ENCODE data around the gene CLCN3. TPM values are rescaled to one million over a fixed set of nuclear protein-coding genes. Genes with fewer than 3 reads are reported as not detected.

The CLCN3 gene
- total RNA-seq, 4 donors from 2014 or later = 28.8 to 45.4 (median 37.7) TPM

DNA sequence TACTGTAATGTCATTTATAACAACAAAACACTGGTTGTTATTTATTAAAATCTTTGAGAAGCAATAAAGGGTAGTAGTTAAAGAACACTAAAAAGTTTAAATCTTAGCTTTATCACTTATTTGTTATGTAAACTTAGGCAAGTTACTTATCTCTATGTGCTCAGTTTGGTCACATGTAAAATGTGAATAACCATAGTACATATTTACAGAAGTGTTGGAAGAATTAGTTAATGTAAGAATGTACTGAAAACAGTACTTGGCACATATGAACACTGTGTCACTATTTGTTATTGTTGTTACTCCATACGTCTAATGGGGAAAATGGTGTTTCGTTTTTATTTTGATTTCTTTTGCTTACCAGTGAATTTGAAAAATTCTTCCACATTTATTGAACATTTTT lies 17.1 kb upstream of the CLCN3 start:
- H3K36me3 ChIP-seq = peaks cover 0 to 44% (median 0%) of the 10 kb centered on the region in 3 donors
- no peak for DNase-seq (ENCODE audit: low spot score in 2 of 2)
- no peaks in the 10 kb centered on the region for H3K9me3 ChIP-seq
- no peak for TF ChIP-seq POLR2A (IDR thresholded peaks at IDR 0.05)
- TF ChIP-seq EP300 (IDR thresholded peaks at IDR 0.05) = no peak
- TF ChIP-seq, protein P1, sequence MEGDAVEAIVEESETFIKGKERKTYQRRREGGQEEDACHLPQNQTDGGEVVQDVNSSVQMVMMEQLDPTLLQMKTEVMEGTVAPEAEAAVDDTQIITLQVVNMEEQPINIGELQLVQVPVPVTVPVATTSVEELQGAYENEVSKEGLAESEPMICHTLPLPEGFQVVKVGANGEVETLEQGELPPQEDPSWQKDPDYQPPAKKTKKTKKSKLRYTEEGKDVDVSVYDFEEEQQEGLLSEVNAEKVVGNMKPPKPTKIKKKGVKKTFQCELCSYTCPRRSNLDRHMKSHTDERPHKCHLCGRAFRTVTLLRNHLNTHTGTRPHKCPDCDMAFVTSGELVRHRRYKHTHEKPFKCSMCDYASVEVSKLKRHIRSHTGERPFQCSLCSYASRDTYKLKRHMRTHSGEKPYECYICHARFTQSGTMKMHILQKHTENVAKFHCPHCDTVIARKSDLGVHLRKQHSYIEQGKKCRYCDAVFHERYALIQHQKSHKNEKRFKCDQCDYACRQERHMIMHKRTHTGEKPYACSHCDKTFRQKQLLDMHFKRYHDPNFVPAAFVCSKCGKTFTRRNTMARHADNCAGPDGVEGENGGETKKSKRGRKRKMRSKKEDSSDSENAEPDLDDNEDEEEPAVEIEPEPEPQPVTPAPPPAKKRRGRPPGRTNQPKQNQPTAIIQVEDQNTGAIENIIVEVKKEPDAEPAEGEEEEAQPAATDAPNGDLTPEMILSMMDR (IDR thresholded peaks at IDR 0.05) = no peak
- H3K4me3 ChIP-seq = no peak overlapping the region
- 80% methylated on average over 2 of the region's 2 CpGs for WGBS, 2 donors
- H3K27ac ChIP-seq = peak overlapping the region in 1 of 4 donors; percentile 87
- H3K4me1 ChIP-seq = peaks cover 0 to 29% (median 3%) of the 10 kb centered on the region in 4 donors
- H3K27me3 ChIP-seq = no peaks in the 10 kb centered on the region

- no peaks in the 10 kb centered on the region for H3K27me3 ChIP-seq
- no peak for DNase-seq (ENCODE audit: low spot score in 2 of 2)
- 5 to 37% methylated on average over 1 of the region's 1 CpG for WGBS, 2 donors
- H3K9me3 ChIP-seq = no peaks in the 10 kb centered on the region
- H3K4me1 ChIP-seq = peaks cover 0 to 32% (median 3%) of the 10 kb centered on the region in 4 donors
- H3K4me3 ChIP-seq = no peak overlapping the region
- H3K36me3 ChIP-seq = peaks cover 0 to 44% (median 0%) of the 10 kb centered on the region in 3 donors
- TF ChIP-seq EP300 (IDR thresholded peaks at IDR 0.05) (no peak), POLR2A (IDR thresholded peaks at IDR 0.05) (no peak)
- TF ChIP-seq, protein P1 (IDR thresholded peaks at IDR 0.05) = no peak
- peak overlapping the region; percentile 3 to 87 (median 48) for H3K27ac ChIP-seq
Measured at GRCh38 chr4:169604131-169604900, 16.1 kb upstream of the CLCN3 start.

GRCh38 chr4:169604903-169605331 lies 15.5 kb upstream of the CLCN3 start:
- no peak for DNase-seq (ENCODE audit: low spot score in 2 of 2)
- Histone ChIP-seq H3K27me3 (no peaks in the 10 kb centered on the region), H3K36me3 (peaks cover 0 to 38% (median 0%) of the 10 kb centered on the region in 3 donors), H3K4me1 (peaks cover 0 to 38% (median 4%) of the 10 kb centered on the region in 4 donors), H3K4me3 (no peak overlapping the region), H3K27ac (peak overlapping the region in 3 of 4 donors; percentile 19 to 87 (median 76)), H3K9me3 (no peaks in the 10 kb centered on the region)
- TF ChIP-seq, protein P1 (IDR thresholded peaks at IDR 0.05) = no peak
- no peak for TF ChIP-seq POLR2A (IDR thresholded peaks at IDR 0.05)
- no peak for TF ChIP-seq EP300 (IDR thresholded peaks at IDR 0.05)
- 83 to 88% methylated on average over 1 of the region's 1 CpG for whole genome bisulfite sequencing, 2 donors

DNA sequence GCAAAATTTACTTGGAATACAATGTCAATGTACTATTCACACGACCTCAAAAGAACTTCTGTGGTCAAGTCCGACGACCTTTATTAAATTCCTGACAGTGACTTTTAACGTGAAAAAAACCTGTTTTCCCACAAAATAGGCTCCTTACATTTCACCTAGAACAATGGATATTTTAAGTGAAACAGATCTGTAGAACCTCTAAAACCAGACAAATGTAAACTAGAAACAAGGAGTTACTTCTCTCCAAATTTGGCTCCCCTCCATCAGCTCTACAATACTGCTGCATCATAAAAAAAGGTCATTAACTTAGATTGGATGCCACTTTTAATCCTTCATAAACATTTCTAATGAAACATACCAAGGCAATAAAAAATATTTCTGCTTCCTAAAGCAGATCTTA lies 9.2 kb upstream of the CLCN3 start:
- no peak for DNase-seq (ENCODE audit: low spot score in 2 of 2)
- Histone ChIP-seq H3K4me1 (peaks cover 0 to 44% (median 13%) of the 10 kb centered on the region in 4 donors), H3K27ac (peak overlapping the region; percentile 94 to 99 (median 98)), H3K36me3 (peaks cover 0 to 19% (median 0%) of the 10 kb centered on the region in 3 donors), H3K27me3 (no peaks in the 10 kb centered on the region), H3K9me3 (no peaks in the 10 kb centered on the region), H3K4me3 (peak overlapping the region; percentile 66 to 93 (median 79))
- TF ChIP-seq, protein P1 (IDR thresholded peaks at IDR 0.05) = no peak
- TF ChIP-seq POLR2A (IDR thresholded peaks at IDR 0.05) (no peak), EP300 (IDR thresholded peaks at IDR 0.05) (no peak)
- WGBS, 2 donors = 20 to 26% methylated on average over 4 of the region's 4 CpGs
